ENCODE data around the gene SLC10A7. TPM values are rescaled to one million over a fixed set of nuclear protein-coding genes. Genes with fewer than 3 reads are reported as not detected.

SLC10A7 gene
- total and polyA plus RNA-seq, 7 donors, result 1.4 to 9.3 (median 5.3) TPM

DNA sequence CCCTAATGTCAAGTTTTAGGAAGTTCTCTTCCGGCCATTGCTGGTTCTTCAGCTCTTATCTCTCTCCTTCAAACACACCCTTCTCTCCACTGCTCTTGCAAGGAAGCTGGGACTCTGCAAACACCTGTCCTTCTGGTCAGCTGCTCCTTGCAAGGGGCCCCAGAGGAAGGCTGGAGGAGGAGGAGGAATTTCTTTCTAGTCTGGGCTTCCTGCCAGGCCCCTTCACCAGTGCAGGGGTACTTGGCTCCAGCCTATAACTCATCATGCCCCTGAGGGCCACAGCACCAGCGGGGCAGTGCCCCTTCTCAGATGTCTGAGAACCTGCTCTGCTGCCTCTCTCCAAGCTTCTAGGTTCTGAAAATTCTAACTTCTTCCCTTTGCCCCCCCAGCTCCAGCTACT lies 260.7 kb downstream of the SLC10A7 start:
- no peak for TF ChIP-seq POLR2AphosphoS5 (IDR thresholded peaks at IDR 0.05)
- H3K36me3 ChIP-seq, result peaks cover 0 to 14% (median 0%) of the 10 kb centered on the region in 4 donors
- H3K9me3 ChIP-seq, result no peaks in the 10 kb centered on the region
- no peak for DNase-seq
- WGBS, 2 donors, result 89 to 90% methylated on average over 2 of the region's 2 CpGs
- no peaks in the 10 kb centered on the region for H3K27me3 ChIP-seq
- no peaks in the 10 kb centered on the region for H3K4me1 ChIP-seq
- no peak overlapping the region for H3K27ac ChIP-seq
- intact Hi-C loops (cut with DNase I), result no loop called here
- no peak overlapping the region for H3K4me3 ChIP-seq

DNA sequence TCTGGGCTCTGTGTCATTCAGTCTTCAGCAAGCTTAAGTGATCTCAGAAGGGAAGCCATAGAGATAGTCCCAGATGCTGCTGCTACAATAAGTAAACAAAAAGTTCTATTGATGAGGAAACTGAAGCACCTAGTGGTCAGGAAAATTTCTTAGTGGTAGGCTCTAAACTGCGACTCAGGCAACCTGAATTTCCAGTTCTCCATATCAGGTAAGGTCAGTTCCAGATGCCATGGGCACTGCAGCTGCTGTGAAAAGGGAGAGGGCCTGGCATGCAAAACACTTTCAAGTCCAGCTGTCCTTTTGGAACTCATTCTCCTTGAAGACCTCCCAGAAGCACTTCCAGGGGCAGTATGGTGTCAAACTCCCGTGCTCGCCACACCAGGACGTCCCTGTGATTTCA lies 261.2 kb downstream of the SLC10A7 start:
- intact Hi-C loops (cut with DNase I), result no loop called here
- no peak for DNase-seq
- 84 to 90% methylated on average over 4 of the region's 4 CpGs for WGBS, 2 donors
- Histone ChIP-seq H3K36me3 (peaks cover 0 to 14% (median 0%) of the 10 kb centered on the region in 4 donors), H3K27ac (no peak overlapping the region), H3K4me3 (no peak overlapping the region), H3K27me3 (no peaks in the 10 kb centered on the region), H3K9me3 (no peaks in the 10 kb centered on the region), H3K4me1 (no peaks in the 10 kb centered on the region)
- TF ChIP-seq, protein P1, sequence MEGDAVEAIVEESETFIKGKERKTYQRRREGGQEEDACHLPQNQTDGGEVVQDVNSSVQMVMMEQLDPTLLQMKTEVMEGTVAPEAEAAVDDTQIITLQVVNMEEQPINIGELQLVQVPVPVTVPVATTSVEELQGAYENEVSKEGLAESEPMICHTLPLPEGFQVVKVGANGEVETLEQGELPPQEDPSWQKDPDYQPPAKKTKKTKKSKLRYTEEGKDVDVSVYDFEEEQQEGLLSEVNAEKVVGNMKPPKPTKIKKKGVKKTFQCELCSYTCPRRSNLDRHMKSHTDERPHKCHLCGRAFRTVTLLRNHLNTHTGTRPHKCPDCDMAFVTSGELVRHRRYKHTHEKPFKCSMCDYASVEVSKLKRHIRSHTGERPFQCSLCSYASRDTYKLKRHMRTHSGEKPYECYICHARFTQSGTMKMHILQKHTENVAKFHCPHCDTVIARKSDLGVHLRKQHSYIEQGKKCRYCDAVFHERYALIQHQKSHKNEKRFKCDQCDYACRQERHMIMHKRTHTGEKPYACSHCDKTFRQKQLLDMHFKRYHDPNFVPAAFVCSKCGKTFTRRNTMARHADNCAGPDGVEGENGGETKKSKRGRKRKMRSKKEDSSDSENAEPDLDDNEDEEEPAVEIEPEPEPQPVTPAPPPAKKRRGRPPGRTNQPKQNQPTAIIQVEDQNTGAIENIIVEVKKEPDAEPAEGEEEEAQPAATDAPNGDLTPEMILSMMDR (IDR thresholded peaks at IDR 0.05), result no peak
- TF ChIP-seq POLR2A (IDR thresholded peaks at IDR 0.05), result no peak

DNA sequence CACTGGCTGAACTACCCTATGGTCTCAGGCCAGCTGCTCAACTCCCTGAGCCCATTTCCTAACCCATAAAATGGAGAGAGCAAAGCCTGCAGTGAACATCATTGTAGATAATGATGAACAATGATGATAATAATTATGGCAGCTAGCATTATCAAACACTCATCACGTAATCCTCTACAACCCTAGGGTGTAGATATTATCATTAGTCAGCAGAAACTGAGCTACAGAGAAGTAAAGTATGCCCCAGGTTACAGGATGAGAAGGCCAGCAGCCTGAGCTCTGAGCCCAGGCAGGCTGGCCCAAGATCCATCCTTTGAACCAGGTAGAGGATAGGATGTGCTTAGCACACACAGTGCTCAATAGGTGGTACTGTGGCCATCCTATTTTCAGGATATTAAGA lies 264.2 kb downstream of the SLC10A7 start:
- intact Hi-C loops (cut with DNase I), result no loop called here
- Histone ChIP-seq H3K4me1 (no peaks in the 10 kb centered on the region), H3K27me3 (no peaks in the 10 kb centered on the region), H3K36me3 (peaks cover 0 to 14% (median 0%) of the 10 kb centered on the region in 4 donors), H3K9me3 (no peaks in the 10 kb centered on the region), H3K4me3 (no peak overlapping the region), H3K27ac (no peak overlapping the region)
- DNase-seq, result no peak
- 93 to 100% methylated on average over 1 of the region's 1 CpG for WGBS, 2 donors
- TF ChIP-seq POLR2A (IDR thresholded peaks at IDR 0.05), result no peak
- TF ChIP-seq EP300 (IDR thresholded peaks at IDR 0.05), result no peak
- no peak for TF ChIP-seq POLR2AphosphoS5 (IDR thresholded peaks at IDR 0.05)
- TF ChIP-seq, protein P1 (IDR thresholded peaks at IDR 0.05), result no peak

DNA sequence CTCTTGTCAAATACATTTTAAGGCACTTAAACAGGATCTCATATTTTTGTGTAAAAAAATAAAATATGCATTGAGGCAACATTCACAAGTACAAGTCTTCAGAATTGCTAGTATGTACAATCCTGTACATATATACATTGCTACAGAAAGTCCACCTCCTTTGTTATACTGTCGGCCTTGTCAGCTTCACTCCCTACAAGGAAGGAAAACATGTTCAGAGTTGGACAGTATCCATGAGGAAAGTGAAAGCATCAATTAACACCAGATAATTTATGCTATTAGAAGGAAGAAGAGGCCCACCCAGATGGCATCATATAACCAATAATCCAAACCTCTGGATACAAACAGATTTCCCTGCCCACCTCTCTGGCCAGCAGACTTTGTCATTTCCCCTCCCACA lies 265.4 kb downstream of the SLC10A7 start:
- no peak for TF ChIP-seq POLR2A (IDR thresholded peaks at IDR 0.05)
- no peak for TF ChIP-seq EP300 (IDR thresholded peaks at IDR 0.05)
- TF ChIP-seq, protein P1 (IDR thresholded peaks at IDR 0.05), result no peak
- TF ChIP-seq POLR2AphosphoS5 (IDR thresholded peaks at IDR 0.05), result no peak
- peaks cover 0 to 14% (median 0%) of the 10 kb centered on the region in 4 donors for H3K36me3 ChIP-seq
- no peaks in the 10 kb centered on the region for H3K27me3 ChIP-seq
- no peaks in the 10 kb centered on the region for H3K4me1 ChIP-seq
- intact Hi-C loops (cut with DNase I), result no loop called here
- H3K9me3 ChIP-seq, result no peaks in the 10 kb centered on the region
- 14 to 61% methylated on average over 1 of the region's 1 CpG for WGBS, 2 donors
- no peak overlapping the region for H3K27ac ChIP-seq
- no peak overlapping the region for H3K4me3 ChIP-seq
- no peak for DNase-seq

DNA sequence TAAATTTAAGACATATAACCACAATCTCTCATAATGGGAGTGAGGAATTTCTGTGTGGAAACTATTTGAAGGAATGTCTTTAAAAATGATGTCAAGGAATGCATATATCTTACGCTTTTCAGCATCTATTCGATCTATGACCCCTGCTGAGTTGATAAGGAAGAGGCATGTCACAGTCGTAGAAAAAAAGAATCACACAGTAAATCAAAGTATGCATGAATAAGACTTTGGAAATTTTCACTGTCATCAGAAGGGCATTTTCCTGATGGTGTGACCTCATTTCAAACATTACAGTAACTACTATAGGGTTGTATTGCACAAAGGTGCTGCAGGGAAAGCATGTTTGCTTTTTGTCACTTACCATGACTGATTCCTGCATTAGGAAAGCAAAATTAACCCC lies 265.9 kb downstream of the SLC10A7 start:
- H3K4me1 ChIP-seq, result no peaks in the 10 kb centered on the region
- peaks cover 0 to 14% (median 0%) of the 10 kb centered on the region in 4 donors for H3K36me3 ChIP-seq
- H3K27me3 ChIP-seq, result no peaks in the 10 kb centered on the region
- DNase-seq, result no peak
- intact Hi-C loops (cut with DNase I), result no loop called here
- H3K27ac ChIP-seq, result no peak overlapping the region
- no peak for TF ChIP-seq EP300 (IDR thresholded peaks at IDR 0.05)
- no peak for TF ChIP-seq POLR2A (IDR thresholded peaks at IDR 0.05)
- no peak for TF ChIP-seq POLR2AphosphoS5 (IDR thresholded peaks at IDR 0.05)
- TF ChIP-seq, protein P1 (IDR thresholded peaks at IDR 0.05), result no peak
- WGBS, 2 donors, result 64 to 74% methylated on average over 3 of the region's 3 CpGs
- no peak overlapping the region for H3K4me3 ChIP-seq
- no peaks in the 10 kb centered on the region for H3K9me3 ChIP-seq
